ENCODE measurements around the gene PARL. TPM values are rescaled to one million over a fixed set of nuclear protein-coding genes. Genes with fewer than 3 reads are reported as not detected.

PARL gene
- total RNA-seq, 2 donors from 2014 or later, result 31.5 to 44.3 TPM

DNA sequence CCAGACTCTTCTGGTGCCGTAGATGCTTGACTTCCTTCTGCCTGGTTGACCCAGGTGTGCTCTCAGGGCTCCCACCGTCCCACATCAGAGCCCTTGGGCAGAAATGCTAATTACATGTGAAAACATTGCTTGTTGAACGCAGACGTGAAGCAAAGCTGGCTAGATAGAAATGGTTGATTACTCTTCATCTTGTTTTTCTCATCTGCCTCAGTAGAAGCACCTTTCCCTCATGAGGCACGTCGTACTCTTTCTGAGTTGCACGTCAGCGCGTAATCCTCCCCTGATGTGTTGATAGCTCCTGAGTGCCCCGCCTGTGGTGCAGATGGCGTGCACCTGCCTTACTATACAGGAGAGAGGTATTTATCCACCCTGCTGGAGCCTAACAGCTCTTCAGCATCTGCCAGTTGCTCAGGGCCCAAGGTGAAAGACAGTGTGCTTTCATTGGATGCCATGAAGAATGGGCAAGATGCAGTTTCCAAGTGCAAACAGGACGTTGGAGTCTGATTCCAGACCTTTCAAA, 77.4 kb downstream of the PARL start:
- H3K36me3 ChIP-seq, result peaks cover 3 to 8% of the 10 kb centered on the region in 2 donors
- no peak overlapping the region for H3K4me3 ChIP-seq
- H3K27me3 ChIP-seq (replicated peaks; ENCODE audit: insufficient read depth), result no peaks in the 10 kb centered on the region
- intact Hi-C loops (cut with DNase I), result no loop called here
- DNase-seq (ENCODE audit: low spot score), result no peak
- TF ChIP-seq, protein P1, sequence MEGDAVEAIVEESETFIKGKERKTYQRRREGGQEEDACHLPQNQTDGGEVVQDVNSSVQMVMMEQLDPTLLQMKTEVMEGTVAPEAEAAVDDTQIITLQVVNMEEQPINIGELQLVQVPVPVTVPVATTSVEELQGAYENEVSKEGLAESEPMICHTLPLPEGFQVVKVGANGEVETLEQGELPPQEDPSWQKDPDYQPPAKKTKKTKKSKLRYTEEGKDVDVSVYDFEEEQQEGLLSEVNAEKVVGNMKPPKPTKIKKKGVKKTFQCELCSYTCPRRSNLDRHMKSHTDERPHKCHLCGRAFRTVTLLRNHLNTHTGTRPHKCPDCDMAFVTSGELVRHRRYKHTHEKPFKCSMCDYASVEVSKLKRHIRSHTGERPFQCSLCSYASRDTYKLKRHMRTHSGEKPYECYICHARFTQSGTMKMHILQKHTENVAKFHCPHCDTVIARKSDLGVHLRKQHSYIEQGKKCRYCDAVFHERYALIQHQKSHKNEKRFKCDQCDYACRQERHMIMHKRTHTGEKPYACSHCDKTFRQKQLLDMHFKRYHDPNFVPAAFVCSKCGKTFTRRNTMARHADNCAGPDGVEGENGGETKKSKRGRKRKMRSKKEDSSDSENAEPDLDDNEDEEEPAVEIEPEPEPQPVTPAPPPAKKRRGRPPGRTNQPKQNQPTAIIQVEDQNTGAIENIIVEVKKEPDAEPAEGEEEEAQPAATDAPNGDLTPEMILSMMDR (IDR thresholded peaks at IDR 0.05), result no peak
- no peak for TF ChIP-seq POLR2A (IDR thresholded peaks at IDR 0.05)
- no peak for TF ChIP-seq POLR2AphosphoS5 (IDR thresholded peaks at IDR 0.05)
- 89% methylated on average over 12 of the region's 12 CpGs for WGBS
- H3K27ac ChIP-seq, result no peak overlapping the region
- no peaks in the 10 kb centered on the region for H3K4me1 ChIP-seq (replicated peaks)
- H3K9me3 ChIP-seq, result no peaks in the 10 kb centered on the region

DNA sequence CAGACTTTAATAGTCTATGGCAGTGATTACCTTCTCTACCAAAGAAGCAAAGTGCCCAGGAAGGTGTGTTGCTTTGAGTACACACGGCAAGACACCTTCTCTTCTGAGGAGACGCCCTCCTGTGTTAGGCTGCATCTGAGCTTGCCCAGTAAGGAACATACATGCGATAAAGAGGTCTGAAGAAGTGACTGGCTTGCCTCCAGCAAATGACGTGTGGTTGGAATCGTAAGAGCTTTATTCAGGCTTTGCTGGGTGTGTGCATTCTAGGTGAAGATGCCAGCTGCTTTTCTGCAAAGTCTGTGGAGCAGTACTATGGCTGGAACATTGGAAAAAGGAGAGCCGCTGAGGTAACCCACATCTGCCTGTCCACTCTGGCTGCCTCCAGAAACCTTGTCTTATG, 81.7 kb downstream of the PARL start:
- no peaks in the 10 kb centered on the region for H3K9me3 ChIP-seq
- WGBS, result 72% methylated on average over 6 of the region's 6 CpGs
- no peaks in the 10 kb centered on the region for H3K27me3 ChIP-seq (replicated peaks; ENCODE audit: insufficient read depth)
- TF ChIP-seq, protein P1 (IDR thresholded peaks at IDR 0.05), result no peak
- no peak for TF ChIP-seq POLR2AphosphoS5 (IDR thresholded peaks at IDR 0.05)
- TF ChIP-seq POLR2A (IDR thresholded peaks at IDR 0.05), result no peak
- intact Hi-C loops (cut with DNase I), result no loop called here
- H3K4me1 ChIP-seq (replicated peaks), result no peaks in the 10 kb centered on the region
- DNase-seq (ENCODE audit: low spot score), result no peak
- H3K4me3 ChIP-seq, result no peak overlapping the region
- H3K27ac ChIP-seq, result no peak overlapping the region
- peaks cover 3 to 8% of the 10 kb centered on the region in 2 donors for H3K36me3 ChIP-seq

DNA sequence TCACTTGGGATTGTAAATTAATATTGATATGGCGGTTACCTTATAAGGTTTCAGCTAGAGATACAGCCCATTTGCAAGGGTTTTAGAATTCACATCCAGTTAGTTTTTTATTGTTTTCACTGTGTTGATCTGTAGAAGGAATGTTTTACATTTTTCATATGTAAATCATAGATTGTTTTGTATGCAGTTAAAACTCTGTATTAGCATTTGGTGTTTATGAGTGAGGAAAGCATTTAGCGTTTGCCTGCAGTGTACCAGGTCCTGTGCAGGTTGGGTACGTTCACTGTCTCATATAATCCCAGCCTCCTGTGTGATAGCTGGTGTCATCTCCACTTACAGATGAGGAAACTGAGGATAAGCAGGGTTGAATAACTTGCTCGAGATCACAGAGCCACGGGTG, 83.1 kb downstream of the PARL start:
- TF ChIP-seq POLR2A (IDR thresholded peaks at IDR 0.05), result no peak
- TF ChIP-seq POLR2AphosphoS5 (IDR thresholded peaks at IDR 0.05), result no peak
- TF ChIP-seq, protein P1 (IDR thresholded peaks at IDR 0.05), result no peak
- H3K9me3 ChIP-seq, result no peaks in the 10 kb centered on the region
- H3K27me3 ChIP-seq (replicated peaks; ENCODE audit: insufficient read depth), result no peaks in the 10 kb centered on the region
- H3K4me1 ChIP-seq (replicated peaks), result no peaks in the 10 kb centered on the region
- H3K27ac ChIP-seq, result no peak overlapping the region
- no peak overlapping the region for H3K4me3 ChIP-seq
- no peak for DNase-seq (ENCODE audit: low spot score)
- 90% methylated on average over 5 of the region's 5 CpGs for WGBS
- intact Hi-C loops (cut with DNase I), result no loop called here
- peaks cover 0 to 3% of the 10 kb centered on the region in 2 donors for H3K36me3 ChIP-seq

DNA sequence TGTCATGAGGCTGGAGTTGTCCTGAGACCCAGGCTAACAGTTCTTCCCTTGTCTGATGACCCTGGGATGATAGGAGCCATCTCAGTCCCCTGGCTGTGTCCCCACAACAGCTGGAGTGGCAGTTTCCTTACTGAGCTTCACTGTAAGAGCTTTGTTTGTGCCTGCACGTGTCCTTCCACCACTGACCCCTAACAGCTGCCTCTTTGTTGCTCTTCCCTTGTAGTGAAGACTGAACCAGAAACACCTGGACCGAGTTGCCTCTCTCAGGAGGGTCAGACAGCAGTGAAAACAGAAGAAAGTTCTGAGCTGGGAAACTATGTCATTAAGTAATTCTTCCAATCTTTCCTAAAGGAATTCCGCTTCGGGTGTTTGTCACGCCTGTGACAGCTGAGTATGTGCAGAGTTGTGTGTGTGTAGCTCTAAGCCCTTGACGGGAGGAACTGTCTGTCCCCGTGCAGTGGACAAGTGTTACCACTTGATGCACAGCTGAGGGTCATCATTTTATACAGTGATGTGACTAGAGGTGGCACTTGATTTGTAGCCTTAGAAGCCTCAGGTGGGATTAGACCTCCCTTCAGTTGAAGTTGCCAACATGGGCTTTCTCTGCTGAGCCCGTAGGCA, 84.3 kb downstream of the PARL start:
- no peak for DNase-seq (ENCODE audit: low spot score)
- no peaks in the 10 kb centered on the region for H3K27me3 ChIP-seq (replicated peaks; ENCODE audit: insufficient read depth)
- WGBS, result 88% methylated on average over 8 of the region's 8 CpGs

More for the DNA sequence above, 84.3 kb downstream of the PARL start:
- H3K4me3 ChIP-seq, result no peak overlapping the region
- no peaks in the 10 kb centered on the region for H3K9me3 ChIP-seq
- TF ChIP-seq POLR2AphosphoS5 (IDR thresholded peaks at IDR 0.05) (no peak), POLR2A (IDR thresholded peaks at IDR 0.05) (no peak)
- TF ChIP-seq, protein P1 (IDR thresholded peaks at IDR 0.05), result no peak
- no peaks in the 10 kb centered on the region for H3K4me1 ChIP-seq (replicated peaks)
- H3K27ac ChIP-seq, result no peak overlapping the region
- H3K36me3 ChIP-seq, result peaks cover 0 to 3% of the 10 kb centered on the region in 2 donors
- intact Hi-C loops (cut with DNase I), result no loop called here
